Measurements from ENCODE around the gene ZNF555. TPM values are rescaled to one million over a fixed set of nuclear protein-coding genes. Genes with fewer than 3 reads are reported as not detected.

The ZNF555 gene
- total and polyA plus RNA-seq, 9 of the 15 experiments (the other 6 are each of a cell fraction or from before 2014, with no cell fraction given): 2.0 to 6.7 (median 5.4) TPM

GRCh38 chr19:2900296-2901252, 59.3 kb downstream of the ZNF555 start, which contains the start of gene ZNF57 (continued):
- peak; percentile 40; the same call in 1 of the 2 replicates for TF ChIP-seq THAP12 (CRISPR knock-in tag; IDR thresholded peaks at IDR 0.05)
- TF ChIP-seq TGIF2 (CRISPR knock-in tag; IDR thresholded peaks at IDR 0.05): peak; percentile 68; the same call in 1 of the 2 replicates
- no peak for TF ChIP-seq SOX6 (IDR thresholded peaks at IDR 0.05)
- TF ChIP-seq NCOA2 (IDR thresholded peaks at IDR 0.05; ENCODE audit: partially characterized antibody in 2 of 2): no peak
- TF ChIP-seq ZC3H8 (IDR thresholded peaks at IDR 0.05): no peak
- TF ChIP-seq MAFG (tag; conservative IDR thresholded peaks at IDR 0.05): no peak
- TF ChIP-seq RBM15 (IDR thresholded peaks at IDR 0.05; ENCODE audit: insufficient read depth, low read length): no peak
- TF ChIP-seq ZNF12 (CRISPR knock-in tag; IDR thresholded peaks at IDR 0.05): no peak
- TF ChIP-seq ZNF766 (CRISPR knock-in tag; conservative IDR thresholded peaks at IDR 0.05): no peak
- TF ChIP-seq HLTF (IDR thresholded peaks at IDR 0.05): no peak
- no peak for TF ChIP-seq E2F5 (CRISPR knock-in tag; IDR thresholded peaks at IDR 0.05)
- TF ChIP-seq, protein P1, sequence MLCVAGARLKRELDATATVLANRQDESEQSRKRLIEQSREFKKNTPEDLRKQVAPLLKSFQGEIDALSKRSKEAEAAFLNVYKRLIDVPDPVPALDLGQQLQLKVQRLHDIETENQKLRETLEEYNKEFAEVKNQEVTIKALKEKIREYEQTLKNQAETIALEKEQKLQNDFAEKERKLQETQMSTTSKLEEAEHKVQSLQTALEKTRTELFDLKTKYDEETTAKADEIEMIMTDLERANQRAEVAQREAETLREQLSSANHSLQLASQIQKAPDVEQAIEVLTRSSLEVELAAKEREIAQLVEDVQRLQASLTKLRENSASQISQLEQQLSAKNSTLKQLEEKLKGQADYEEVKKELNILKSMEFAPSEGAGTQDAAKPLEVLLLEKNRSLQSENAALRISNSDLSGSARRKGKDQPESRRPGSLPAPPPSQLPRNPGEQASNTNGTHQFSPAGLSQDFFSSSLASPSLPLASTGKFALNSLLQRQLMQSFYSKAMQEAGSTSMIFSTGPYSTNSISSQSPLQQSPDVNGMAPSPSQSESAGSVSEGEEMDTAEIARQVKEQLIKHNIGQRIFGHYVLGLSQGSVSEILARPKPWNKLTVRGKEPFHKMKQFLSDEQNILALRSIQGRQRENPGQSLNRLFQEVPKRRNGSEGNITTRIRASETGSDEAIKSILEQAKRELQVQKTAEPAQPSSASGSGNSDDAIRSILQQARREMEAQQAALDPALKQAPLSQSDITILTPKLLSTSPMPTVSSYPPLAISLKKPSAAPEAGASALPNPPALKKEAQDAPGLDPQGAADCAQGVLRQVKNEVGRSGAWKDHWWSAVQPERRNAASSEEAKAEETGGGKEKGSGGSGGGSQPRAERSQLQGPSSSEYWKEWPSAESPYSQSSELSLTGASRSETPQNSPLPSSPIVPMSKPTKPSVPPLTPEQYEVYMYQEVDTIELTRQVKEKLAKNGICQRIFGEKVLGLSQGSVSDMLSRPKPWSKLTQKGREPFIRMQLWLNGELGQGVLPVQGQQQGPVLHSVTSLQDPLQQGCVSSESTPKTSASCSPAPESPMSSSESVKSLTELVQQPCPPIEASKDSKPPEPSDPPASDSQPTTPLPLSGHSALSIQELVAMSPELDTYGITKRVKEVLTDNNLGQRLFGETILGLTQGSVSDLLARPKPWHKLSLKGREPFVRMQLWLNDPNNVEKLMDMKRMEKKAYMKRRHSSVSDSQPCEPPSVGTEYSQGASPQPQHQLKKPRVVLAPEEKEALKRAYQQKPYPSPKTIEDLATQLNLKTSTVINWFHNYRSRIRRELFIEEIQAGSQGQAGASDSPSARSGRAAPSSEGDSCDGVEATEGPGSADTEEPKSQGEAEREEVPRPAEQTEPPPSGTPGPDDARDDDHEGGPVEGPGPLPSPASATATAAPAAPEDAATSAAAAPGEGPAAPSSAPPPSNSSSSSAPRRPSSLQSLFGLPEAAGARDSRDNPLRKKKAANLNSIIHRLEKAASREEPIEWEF (CRISPR knock-in tag; IDR thresholded peaks at IDR 0.05): no peak
- peak in 1 of 2 experiments; percentile 63; a peak in 1 of 4 replicates for TF ChIP-seq FOXA3 (CRISPR knock-in tag; conservative IDR thresholded peaks at IDR 0.05 in 1 of 2, IDR thresholded peaks at IDR 0.05 in 1 of 2)
- no peak for TF ChIP-seq RHOXF2B (CRISPR knock-in tag; conservative IDR thresholded peaks at IDR 0.05)
- no peak for TF ChIP-seq ZBED1 (IDR thresholded peaks at IDR 0.05)
- no peak for TF ChIP-seq TCFL5 (CRISPR knock-in tag; conservative IDR thresholded peaks at IDR 0.05)
- no peak for TF ChIP-seq PHF21A (IDR thresholded peaks at IDR 0.05; ENCODE audit: borderline replicate concordance, low read depth)
- TF ChIP-seq ARHGAP35 (IDR thresholded peaks at IDR 0.05; ENCODE audit: partially characterized antibody): no peak
- no peak for TF ChIP-seq RNF2 (IDR thresholded peaks at IDR 0.05)
- peak; percentile 78 for TF ChIP-seq TARDBP (IDR thresholded peaks at IDR 0.05)
- TF ChIP-seq ZBTB7A (IDR thresholded peaks at IDR 0.05; ENCODE audit: borderline replicate concordance, control insufficient read depth, low read depth, low read length): 0 out of 2 replicates have a peak, but pooled peaks have one; percentile 21

Measured in K562 (cell line).